ENCODE results near the gene LRCH1.

Gene LRCH1

DNA sequence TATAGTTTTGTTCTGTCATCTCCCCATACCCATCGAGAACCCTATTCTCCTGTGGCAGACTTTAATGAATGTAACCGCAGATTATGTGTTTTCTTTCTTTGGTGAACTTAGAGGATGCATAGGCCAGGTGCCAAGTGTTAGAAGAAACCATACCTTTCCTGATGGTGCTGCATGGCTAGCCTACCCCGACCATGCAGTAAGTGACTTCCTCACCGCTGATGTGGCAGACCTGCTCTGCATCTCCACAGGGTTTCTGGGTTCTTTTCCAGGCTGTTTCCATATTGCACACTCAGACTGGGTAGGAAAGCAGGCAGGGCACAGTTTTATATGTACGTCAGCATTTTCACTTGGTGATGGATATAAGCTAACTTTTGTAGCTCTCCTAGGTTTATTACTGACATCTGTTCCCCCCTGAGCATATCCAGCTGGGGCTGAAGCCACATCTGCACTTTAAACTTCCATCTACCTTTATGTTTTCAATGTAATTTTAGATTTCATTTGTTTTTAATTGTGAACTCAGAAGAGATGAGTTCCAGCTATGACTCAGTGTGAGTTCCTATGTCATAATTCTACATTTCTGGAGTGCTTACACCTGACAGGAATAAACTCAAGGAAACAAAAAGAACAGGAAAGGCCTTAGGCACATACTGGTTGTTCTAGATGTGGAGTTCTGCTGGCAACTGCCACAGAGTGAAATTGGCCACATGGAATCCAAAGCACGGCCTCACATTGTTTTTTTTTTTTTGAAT lies 42.3 kb downstream of the LRCH1 start:
- DNase-seq = no peak
- TF ChIP-seq, protein P1, sequence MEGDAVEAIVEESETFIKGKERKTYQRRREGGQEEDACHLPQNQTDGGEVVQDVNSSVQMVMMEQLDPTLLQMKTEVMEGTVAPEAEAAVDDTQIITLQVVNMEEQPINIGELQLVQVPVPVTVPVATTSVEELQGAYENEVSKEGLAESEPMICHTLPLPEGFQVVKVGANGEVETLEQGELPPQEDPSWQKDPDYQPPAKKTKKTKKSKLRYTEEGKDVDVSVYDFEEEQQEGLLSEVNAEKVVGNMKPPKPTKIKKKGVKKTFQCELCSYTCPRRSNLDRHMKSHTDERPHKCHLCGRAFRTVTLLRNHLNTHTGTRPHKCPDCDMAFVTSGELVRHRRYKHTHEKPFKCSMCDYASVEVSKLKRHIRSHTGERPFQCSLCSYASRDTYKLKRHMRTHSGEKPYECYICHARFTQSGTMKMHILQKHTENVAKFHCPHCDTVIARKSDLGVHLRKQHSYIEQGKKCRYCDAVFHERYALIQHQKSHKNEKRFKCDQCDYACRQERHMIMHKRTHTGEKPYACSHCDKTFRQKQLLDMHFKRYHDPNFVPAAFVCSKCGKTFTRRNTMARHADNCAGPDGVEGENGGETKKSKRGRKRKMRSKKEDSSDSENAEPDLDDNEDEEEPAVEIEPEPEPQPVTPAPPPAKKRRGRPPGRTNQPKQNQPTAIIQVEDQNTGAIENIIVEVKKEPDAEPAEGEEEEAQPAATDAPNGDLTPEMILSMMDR (IDR thresholded peaks at IDR 0.05; ENCODE audit: low read depth, low read length) = no peak
- H3K4me3 ChIP-seq (ENCODE audit: low read depth, low read length) = no peak overlapping the region

GRCh38 chr13:46595885-46596275 lies 42.9 kb downstream of the LRCH1 start:
- no peaks in the 10 kb centered on the region for H3K27me3 ChIP-seq
- DNase-seq = no peak
- H3K36me3 ChIP-seq = no peaks in the 10 kb centered on the region; the same call in 1 of the 2 replicates
- no peaks in the 10 kb centered on the region for H3K9me3 ChIP-seq
- H3K4me3 ChIP-seq (ENCODE audit: low read depth, low read length) = no peak overlapping the region
- peaks cover 23% of the 10 kb centered on the region for H3K4me1 ChIP-seq
- TF ChIP-seq, protein P1 (IDR thresholded peaks at IDR 0.05; ENCODE audit: low read depth, low read length) = no peak

More for the DNA sequence above, 42.3 kb downstream of the LRCH1 start:
- peaks cover 23% of the 10 kb centered on the region for H3K4me1 ChIP-seq
- no peaks in the 10 kb centered on the region; the same call in 1 of the 2 replicates for H3K36me3 ChIP-seq
- no peaks in the 10 kb centered on the region for H3K9me3 ChIP-seq
- no peaks in the 10 kb centered on the region for H3K27me3 ChIP-seq

- no peak overlapping the region for H3K4me3 ChIP-seq (ENCODE audit: low read depth, low read length)
- H3K4me1 ChIP-seq = peaks cover 28% of the 10 kb centered on the region
- H3K27me3 ChIP-seq = no peaks in the 10 kb centered on the region
- DNase-seq = no peak
- no peaks in the 10 kb centered on the region for H3K9me3 ChIP-seq
- TF ChIP-seq, protein P1 (IDR thresholded peaks at IDR 0.05; ENCODE audit: low read depth, low read length) = no peak
- H3K36me3 ChIP-seq = no peaks in the 10 kb centered on the region; the same call in 1 of the 2 replicates
Observed at GRCh38 chr13:46596466-46596865, 43.5 kb downstream of the LRCH1 start.

DNA sequence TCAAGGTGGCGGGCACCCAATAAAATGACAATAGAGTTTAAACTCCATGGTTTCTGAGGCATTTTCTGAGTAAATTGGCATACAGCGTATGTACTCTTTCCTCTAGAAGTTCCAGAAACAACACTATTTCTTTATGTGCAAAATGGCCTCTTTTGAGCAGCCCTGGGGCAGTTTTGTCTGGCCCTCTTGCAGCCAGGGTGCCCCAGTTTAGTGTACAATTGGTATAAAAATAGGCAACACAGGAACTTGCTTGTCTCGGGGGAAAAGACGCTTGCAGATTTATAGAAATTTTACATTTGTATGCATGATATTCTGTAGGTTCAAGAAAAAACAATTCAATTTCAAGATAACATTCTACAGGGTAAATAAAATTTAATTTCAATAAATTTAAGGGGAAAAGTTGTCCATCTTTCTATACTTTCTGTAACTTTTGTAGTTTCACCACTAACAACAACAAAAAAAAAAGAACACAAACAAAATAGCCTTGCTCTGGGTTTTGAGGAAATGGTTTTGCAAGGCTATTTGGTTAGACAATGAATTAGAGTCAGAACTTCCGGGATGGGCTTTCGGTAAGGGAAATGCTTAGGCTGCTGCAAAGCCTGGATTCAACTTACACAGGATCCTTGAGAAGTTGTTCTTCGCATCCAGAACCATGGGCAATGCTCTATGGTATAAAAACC lies 45.3 kb downstream of the LRCH1 start:
- Histone ChIP-seq H3K27me3 (no peaks in the 10 kb centered on the region), H3K4me3 (ENCODE audit: low read depth, low read length) (no peak overlapping the region), H3K36me3 (no peaks in the 10 kb centered on the region; the same call in 1 of the 2 replicates), H3K4me1 (peaks cover 26% of the 10 kb centered on the region), H3K9me3 (no peaks in the 10 kb centered on the region)
- TF ChIP-seq, protein P1 (IDR thresholded peaks at IDR 0.05; ENCODE audit: low read depth, low read length) = no peak
- DNase-seq = no peak

- Histone ChIP-seq H3K4me1 (peaks cover 26% of the 10 kb centered on the region), H3K27me3 (no peaks in the 10 kb centered on the region), H3K4me3 (ENCODE audit: low read depth, low read length) (no peak overlapping the region), H3K36me3 (no peaks in the 10 kb centered on the region; the same call in 1 of the 2 replicates), H3K9me3 (no peaks in the 10 kb centered on the region)
- TF ChIP-seq, protein P1 (IDR thresholded peaks at IDR 0.05; ENCODE audit: low read depth, low read length) = no peak
- DNase-seq = no peak
Observed at GRCh38 chr13:46598820-46599180, 45.8 kb downstream of the LRCH1 start.

DNA sequence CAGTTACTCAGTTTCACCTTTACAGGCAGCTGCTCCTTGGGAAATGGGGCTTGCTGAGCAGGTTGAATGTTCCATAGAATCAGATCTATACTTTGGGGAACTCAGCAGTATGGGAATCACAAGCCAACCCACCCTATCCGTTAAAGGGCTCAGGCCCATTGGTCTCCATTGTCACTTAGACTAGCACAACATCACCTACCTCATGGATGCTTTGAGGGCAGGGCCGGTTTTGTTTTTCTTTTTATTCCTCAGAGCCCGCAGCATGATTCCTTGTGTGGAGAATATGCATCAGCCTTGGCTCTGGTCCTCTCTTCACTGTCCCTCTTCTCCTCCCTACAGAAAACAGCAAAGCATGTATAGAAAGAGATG lies 48.0 kb downstream of the LRCH1 start:
- H3K9me3 ChIP-seq = no peaks in the 10 kb centered on the region
- TF ChIP-seq, protein P1 (IDR thresholded peaks at IDR 0.05; ENCODE audit: low read depth, low read length) = no peak
- H3K27me3 ChIP-seq = no peaks in the 10 kb centered on the region
- peaks cover 33% of the 10 kb centered on the region for H3K4me1 ChIP-seq
- H3K4me3 ChIP-seq (ENCODE audit: low read depth, low read length) = no peak overlapping the region
- H3K36me3 ChIP-seq = no peaks in the 10 kb centered on the region; the same call in 1 of the 2 replicates
- DNase-seq = no peak

Data from BE2C (cell line).